Fibroblast of skin of back (primary cell): ENCODE data around the gene SEMA6C. TPM values are rescaled to one million over a fixed set of nuclear protein-coding genes. Genes with fewer than 3 reads are reported as not detected.
"Not testable (repeated sequence)": the region's sequence is repeated elsewhere in the genome, so short reads cannot be mapped to it uniquely, and the experiment has no call there.

Experiments used
- DNase-seq: peaks from one replicate; pipeline ENCODE4 v3.0.0-alpha.2; 2013
- polyA plus RNA-seq, 2 experiments: library from polyadenylated mRNA; unstranded; fragments of 120-200 nt; gene quantifications; one replicate each; pipeline ENCODE4 v1.2.1, GENCODE V29; 2013; ENCODE audit not compliant: insufficient read length in 2 of 2

Gene SEMA6C
- 8.1 TPM for polyA plus RNA-seq (2013, experiment 1 of 2; ENCODE audit: insufficient read length)
- 5.3 TPM for polyA plus RNA-seq (2013, experiment 2 of 2; ENCODE audit: insufficient read length)

- DNase-seq, result peak; percentile 93
These were observed at the start of gene SEMA6C for GRCh38 chr1:151146412-151147131. SEMA6C (minus strand) TSS chr1:151146631; CDS start chr1:151142621, 4,010 bp downstream.

- DNase-seq, result peak; percentile 92
These were observed 48.6 kb upstream of the SEMA6C start for GRCh38 chr1:151194894-151195594.

- no peak for DNase-seq
These were observed 47.4 kb upstream of the SEMA6C start for GRCh38 chr1:151193856-151194255.

- no peak for DNase-seq
These were observed 46.9 kb upstream of the SEMA6C start for GRCh38 chr1:151193304-151193703.

- DNase-seq, result no peak
These were observed 45.6 kb upstream of the SEMA6C start for GRCh38 chr1:151192047-151192446.

- peak; percentile 93 for DNase-seq
These were observed 43.4 kb upstream of the SEMA6C start, which contains the start of gene VPS72 for GRCh38 chr1:151189637-151190445. VPS72 (minus strand) TSS chr1:151190197; CDS start chr1:151190121, 76 bp downstream.

- DNase-seq, result not testable (repeated sequence)
These were observed 42.2 kb upstream of the SEMA6C start for GRCh38 chr1:151188667-151189066.

- no peak for DNase-seq
These were observed 40.8 kb upstream of the SEMA6C start for GRCh38 chr1:151187205-151187604.

- no peak for DNase-seq
These were observed 37.8 kb upstream of the SEMA6C start for GRCh38 chr1:151184211-151184610.

GRCh38 chr1:151176514-151177045 is 30.1 kb upstream of the SEMA6C start:
- no peak for DNase-seq

GRCh38 chr1:151175863-151176262 is 29.4 kb upstream of the SEMA6C start, which contains the start of gene TMOD4:
TMOD4 (minus strand) TSS chr1:151175981; CDS start chr1:151174875, 1,106 bp downstream.
- DNase-seq, result peak; percentile 24

- no peak for DNase-seq
These were observed 28.8 kb upstream of the SEMA6C start for GRCh38 chr1:151175041-151175741.

GRCh38 chr1:151171190-151171589 is 24.8 kb upstream of the SEMA6C start:
- no peak for DNase-seq

GRCh38 chr1:151167116-151167515 is 20.7 kb upstream of the SEMA6C start:
- DNase-seq, result no peak

- DNase-seq, result peak; percentile 70
These were observed 20.1 kb upstream of the SEMA6C start for GRCh38 chr1:151166505-151166956.

- peak; percentile 100 for DNase-seq
These were observed 19.5 kb upstream of the SEMA6C start, which contains the start of the genes LYSMD1 and SCNM1 for GRCh38 chr1:151165738-151166504. LYSMD1 (minus strand) TSS chr1:151165902; CDS start chr1:151165258, 644 bp downstream. SCNM1 (plus strand) TSS chr1:151166144; CDS start chr1:151166153, 9 bp downstream.

- DNase-seq, result peak; percentile 54
These were observed 18.9 kb upstream of the SEMA6C start for GRCh38 chr1:151165281-151165737.

- no peak for DNase-seq
These were observed 18.4 kb upstream of the SEMA6C start for GRCh38 chr1:151164732-151165280.

- DNase-seq, result no peak
These were observed 12.9 kb upstream of the SEMA6C start for GRCh38 chr1:151159373-151159772.

GRCh38 chr1:151158751-151159251 is 12.4 kb upstream of the SEMA6C start:
- no peak for DNase-seq
